GM12878 (cell line): ENCODE measurements around the gene PHF21B.

ENCODE experiments used
- BHLHE40 ChIP-seq, 2 experiments: fragments of 450-650 bp in 1 of 2; IDR thresholded peaks; 2 replicates each; pipeline ENCODE4 v1.6.1; 2011 to 2017; ENCODE audit warnings: low read depth in 2 of 2, borderline replicate concordance in 1 of 2, improper control_type of control experiment in 1 of 2, low read length in 1 of 2, mild to moderate bottlenecking in 1 of 2
- CTCF ChIP-seq, 3 experiments: IDR thresholded peaks in 2 of 3; conservative IDR thresholded peaks in 1 of 3; 2 replicates each; pipeline ENCODE4 v1.5.1; 2011; ENCODE audit warnings: low read depth in 3 of 3, low read length in 3 of 3, mild to moderate bottlenecking in 3 of 3, control low read depth in 2 of 3, moderate library complexity in 2 of 3, inconsistent platforms in 1 of 3, mixed read lengths in 1 of 3; ENCODE audit not compliant: control insufficient read depth in 2 of 3, insufficient read depth in 1 of 3; ENCODE audit errors: extremely low read depth in 1 of 3
- NFYB ChIP-seq: IDR thresholded peaks from 2 replicates; pipeline ENCODE4 v1.6.1; 2011; ENCODE audit warnings: low read depth, mild to moderate bottlenecking, low read length, improper control_type of control experiment, moderate library complexity; ENCODE audit not compliant: insufficient read depth
- POLR2AphosphoS5 ChIP-seq: IDR thresholded peaks from 2 replicates; pipeline ENCODE4 v1.6.1; 2011; ENCODE audit warnings: mild to moderate bottlenecking, low read length, inconsistent platforms
- RELA ChIP-seq: fragments of 450-650 bp; IDR thresholded peaks from 2 replicates; pipeline ENCODE4 v1.8.0; 2014; ENCODE audit warnings: borderline replicate concordance; ENCODE audit not compliant: partially characterized antibody
- ZSCAN29 ChIP-seq: fragments of 450-650 bp; IDR thresholded peaks from 2 replicates; pipeline ENCODE4 v1.6.1; 2017; ENCODE audit warnings: mild to moderate bottlenecking, moderate library complexity
- TF ChIP-seq, protein P1 (sequence below): IDR thresholded peaks from 2 replicates; pipeline ENCODE4 v1.6.1; 2012; ENCODE audit warnings: low read depth, low read length, improper control_type of control experiment
- TF ChIP-seq, protein P2 (sequence below): IDR thresholded peaks from 2 replicates; pipeline ENCODE4 v1.6.1; 2012; ENCODE audit warnings: low read depth, low read length, improper control_type of control experiment

GRCh38 chr22:45058622-45058912 lies 48.8 kb upstream of the PHF21B start:
- TF ChIP-seq NFYB (no peak), CTCF (IDR thresholded peaks at IDR 0.05 in 2 of 3, conservative IDR thresholded peaks at IDR 0.05 in 1 of 3; ENCODE audit: control insufficient read depth in 2 of 3, extremely low read depth in 1 of 3, insufficient read depth in 1 of 3, low read depth in 3 of 3, low read length in 3 of 3) (no peak), RELA (no peak), BHLHE40 (IDR thresholded peaks at IDR 0.05; ENCODE audit: borderline replicate concordance in 1 of 2, low read depth in 2 of 2, low read length in 1 of 2) (no peak), POLR2AphosphoS5 (no peak), ZSCAN29 (no peak)
- TF ChIP-seq, protein P1, sequence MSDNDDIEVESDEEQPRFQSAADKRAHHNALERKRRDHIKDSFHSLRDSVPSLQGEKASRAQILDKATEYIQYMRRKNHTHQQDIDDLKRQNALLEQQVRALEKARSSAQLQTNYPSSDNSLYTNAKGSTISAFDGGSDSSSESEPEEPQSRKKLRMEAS = no peak
- TF ChIP-seq, protein P2, sequence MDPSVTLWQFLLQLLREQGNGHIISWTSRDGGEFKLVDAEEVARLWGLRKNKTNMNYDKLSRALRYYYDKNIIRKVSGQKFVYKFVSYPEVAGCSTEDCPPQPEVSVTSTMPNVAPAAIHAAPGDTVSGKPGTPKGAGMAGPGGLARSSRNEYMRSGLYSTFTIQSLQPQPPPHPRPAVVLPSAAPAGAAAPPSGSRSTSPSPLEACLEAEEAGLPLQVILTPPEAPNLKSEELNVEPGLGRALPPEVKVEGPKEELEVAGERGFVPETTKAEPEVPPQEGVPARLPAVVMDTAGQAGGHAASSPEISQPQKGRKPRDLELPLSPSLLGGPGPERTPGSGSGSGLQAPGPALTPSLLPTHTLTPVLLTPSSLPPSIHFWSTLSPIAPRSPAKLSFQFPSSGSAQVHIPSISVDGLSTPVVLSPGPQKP = no peak
